K562 (cell line): ENCODE measurements around the gene GPR4. TPM values are rescaled to one million over a fixed set of nuclear protein-coding genes. Genes with fewer than 3 reads are reported as not detected.
A peak's percentile ranks its signal among the peaks of the same experiment; 100 is the strongest.

Experiments used
- DPF2 ChIP-seq: fragments of 450-650 bp; IDR thresholded peaks from 2 replicates; pipeline ENCODE4 v1.6.1; 2016
- E4F1 ChIP-seq: fragments of 250-450 bp; sonication (Bioruptor Pico); IDR thresholded peaks from 2 replicates; pipeline ENCODE4 v1.5.0; 2021; ENCODE audit warnings: mild to moderate bottlenecking, borderline replicate concordance
- ESRRA ChIP-seq: fragments of 450-650 bp; IDR thresholded peaks from 2 replicates; pipeline ENCODE4 v1.6.1; 2014; ENCODE audit warnings: low read depth, mild to moderate bottlenecking, moderate library complexity, borderline replicate concordance
- ILF3 ChIP-seq: fragments of 450-650 bp; IDR thresholded peaks from 2 replicates; pipeline ENCODE4 v1.6.1; 2018; ENCODE audit warnings: antibody characterized with exemption, mild to moderate bottlenecking, moderate library complexity, borderline replicate concordance
- JUND ChIP-seq, 2 experiments: IDR thresholded peaks; 2 replicates in 1 of 2; 3 replicates in 1 of 2; pipeline ENCODE4 v1.6.1; 2011; ENCODE audit warnings: borderline replicate concordance in 2 of 2, low read depth in 2 of 2, low read length in 2 of 2, improper control_type of control experiment in 1 of 2, missing biosample characterization in 1 of 2, missing genetic modification characterization in 1 of 2, missing genetic modification reagents in 1 of 2
- LCOR ChIP-seq: sonication (generic); formaldehyde crosslinking; IDR thresholded peaks from 2 replicates; pipeline ENCODE4 v1.8.0; 2022; ENCODE audit warnings: mild to moderate bottlenecking, missing genetic modification reagents
- MAZ ChIP-seq, 2 experiments: fragments of 450-650 bp in 1 of 2; sonication (generic) in 1 of 2; formaldehyde crosslinking; IDR thresholded peaks in 1 of 2; conservative IDR thresholded peaks in 1 of 2; 2 replicates each; pipeline versions ENCODE4 v1.4.0 to v1.5.0; 2020; ENCODE audit warnings: mild to moderate bottlenecking in 1 of 2, missing genetic modification reagents in 1 of 2
- MCM2 ChIP-seq: fragments of 450-650 bp; IDR thresholded peaks from 2 replicates; pipeline ENCODE4 v1.6.1; 2017; ENCODE audit warnings: low read depth, mild to moderate bottlenecking
- MYC ChIP-seq, 2 experiments: fragments of 250-450 bp in 1 of 2; sonication (Bioruptor Pico) in 1 of 2; IDR thresholded peaks; 2 replicates each; pipeline versions ENCODE4 v1.5.1 to v1.6.1; 2012 to 2021; ENCODE audit warnings: low read depth in 2 of 2, borderline replicate concordance in 1 of 2, improper control_type of control experiment in 1 of 2, low read length in 1 of 2, mild to moderate bottlenecking in 1 of 2, moderate library complexity in 1 of 2
- NEUROD1 ChIP-seq: fragments of 150-350 bp; IDR thresholded peaks from 2 replicates; pipeline ENCODE4 v1.6.1; 2014; ENCODE audit warnings: borderline replicate concordance, low read length, low read depth; ENCODE audit not compliant: partially characterized antibody
- SNIP1 ChIP-seq: fragments of 450-650 bp; IDR thresholded peaks from 2 replicates; pipeline ENCODE4 v1.7.1; 2017; ENCODE audit warnings: low read depth, mild to moderate bottlenecking
- SUPT5H ChIP-seq: fragments of 450-650 bp; IDR thresholded peaks from 2 replicates; pipeline ENCODE4 v1.6.1; 2016
- ZFP1 ChIP-seq: fragments of 450-650 bp; formaldehyde crosslinking; IDR thresholded peaks from 2 replicates; pipeline ENCODE4 v1.4.0; 2020; ENCODE audit warnings: mild to moderate bottlenecking, mixed read lengths
- ZNF133 ChIP-seq: fragments of 250-450 bp; sonication (Bioruptor Pico); IDR thresholded peaks from 2 replicates; pipeline ENCODE4 v1.4.0; 2020; ENCODE audit warnings: mild to moderate bottlenecking
- ZNF253 ChIP-seq: fragments of 250-450 bp; sonication (Bioruptor Pico); conservative IDR thresholded peaks from 2 replicates; pipeline ENCODE4 v1.6.1; 2021; ENCODE audit warnings: mild to moderate bottlenecking
- ZNF282 ChIP-seq: sonication (generic); formaldehyde crosslinking; IDR thresholded peaks from 2 replicates; pipeline ENCODE4 v1.8.1; 2023; ENCODE audit warnings: missing genetic modification reagents
- ZNF586 ChIP-seq: fragments of 450-650 bp; formaldehyde crosslinking; conservative IDR thresholded peaks from 2 replicates; pipeline ENCODE4 v1.4.0; 2020; ENCODE audit warnings: mild to moderate bottlenecking, moderate library complexity
- polyA plus RNA-seq, 8 experiments: library from polyadenylated mRNA; depleted of rRNA in 4 of 8; stranded (reverse) in 5 of 8; unstranded in 3 of 8; fragments of >200 nt; fragmentation: Nextera tagmentation in 2 of 8; fragmentation: Illumina TruSeq in 1 of 8; extraction: Ambion mirVana in 2 of 8; extraction: Trizol in 1 of 8; gene quantifications; 2 replicates each; pipeline versions ENCODE4 v1.2.1 to v1.2.3, GENCODE V29; 2011 to 2014; ENCODE audit warnings: inconsistent platforms in 1 of 8, missing spikeins in 1 of 8
- total RNA-seq, 7 experiments: library from RNA; depleted of rRNA in 6 of 7; stranded (reverse); fragments of >200 nt in 6 of 7; fragmentation: Illumina TruSeq in 2 of 7; extraction: Trizol in 2 of 7; gene quantifications; 2 replicates each; pipeline versions ENCODE4 v1.2.1 to v1.2.3, GENCODE V29; 2011 to 2021; ENCODE audit warnings: low replicate concordance in 1 of 7
- TF ChIP-seq, protein P1 (sequence below): sonication (generic); formaldehyde crosslinking; IDR thresholded peaks from 2 replicates; pipeline ENCODE4 v1.8.1; 2023; ENCODE audit warnings: mild to moderate bottlenecking, missing genetic modification reagents
- TF ChIP-seq, protein P2 (sequence below), 2 experiments: fragments of 450-650 bp in 1 of 2; sonication (generic) in 1 of 2; formaldehyde crosslinking in 1 of 2; IDR thresholded peaks in 1 of 2; conservative IDR thresholded peaks in 1 of 2; 2 replicates each; pipeline versions ENCODE4 v1.6.1 to v1.8.1; 2016 to 2023; ENCODE audit warnings: mild to moderate bottlenecking in 2 of 2, moderate library complexity in 2 of 2, inconsistent platforms in 1 of 2, missing genetic modification reagents in 1 of 2
- TF ChIP-seq, protein P3 (sequence below): fragments of 250-450 bp; sonication (Bioruptor Pico); IDR thresholded peaks from 2 replicates; pipeline ENCODE4 v1.6.1; 2021; ENCODE audit warnings: mild to moderate bottlenecking
- TF ChIP-seq, protein P4 (sequence below): sonication (generic); formaldehyde crosslinking; IDR thresholded peaks from 2 replicates; pipeline ENCODE4 v1.9.0; 2022; ENCODE audit warnings: mild to moderate bottlenecking, missing genetic modification reagents

Gene GPR4
- total and polyA plus RNA-seq, 9 of the 15 experiments (the other 6 are each of a cell fraction or from before 2014, with no cell fraction given), result 0.03 to 0.09 (median 0.04) TPM; not detected in 5

- TF ChIP-seq, protein P1, sequence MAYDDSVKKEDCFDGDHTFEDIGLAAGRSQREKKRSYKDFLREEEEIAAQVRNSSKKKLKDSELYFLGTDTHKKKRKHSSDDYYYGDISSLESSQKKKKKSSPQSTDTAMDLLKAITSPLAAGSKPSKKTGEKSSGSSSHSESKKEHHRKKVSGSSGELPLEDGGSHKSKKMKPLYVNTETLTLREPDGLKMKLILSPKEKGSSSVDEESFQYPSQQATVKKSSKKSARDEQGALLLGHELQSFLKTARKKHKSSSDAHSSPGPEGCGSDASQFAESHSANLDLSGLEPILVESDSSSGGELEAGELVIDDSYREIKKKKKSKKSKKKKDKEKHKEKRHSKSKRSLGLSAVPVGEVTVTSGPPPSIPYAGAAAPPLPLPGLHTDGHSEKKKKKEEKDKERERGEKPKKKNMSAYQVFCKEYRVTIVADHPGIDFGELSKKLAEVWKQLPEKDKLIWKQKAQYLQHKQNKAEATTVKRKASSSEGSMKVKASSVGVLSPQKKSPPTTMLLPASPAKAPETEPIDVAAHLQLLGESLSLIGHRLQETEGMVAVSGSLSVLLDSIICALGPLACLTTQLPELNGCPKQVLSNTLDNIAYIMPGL (CRISPR knock-in tag), result no peak
- TF ChIP-seq MCM2 (no peak), DPF2 (peak; percentile 76), NEUROD1 (no peak), E4F1 (no peak), ILF3 (no peak), ZNF586 (no peak), ZNF253 (no peak), ESRRA (no peak), LCOR (0 out of 2 replicates have a peak, but pooled peaks have one; percentile 30), ZFP1 (CRISPR knock-in tag) (no peak), ZNF282 (no peak), SNIP1 (no peak), ZNF133 (CRISPR knock-in tag) (no peak), JUND (IDR thresholded peaks at IDR 0.05; ENCODE audit: borderline replicate concordance, low read depth, low read length) (peak; percentile 91), JUND (tag; IDR thresholded peaks at IDR 0.05; ENCODE audit: borderline replicate concordance, low read depth, low read length) (peak; percentile 83; the same call in 2 of the 3 replicates), SUPT5H (no peak), MYC (IDR thresholded peaks at IDR 0.05; ENCODE audit: low read depth, low read length) (0 out of 2 replicates have a peak, but pooled peaks have one; percentile 13), MYC (CRISPR knock-in tag; IDR thresholded peaks at IDR 0.05; ENCODE audit: borderline replicate concordance, low read depth) (no peak), MAZ (CRISPR knock-in tag; conservative IDR thresholded peaks at IDR 0.05 in 1 of 2, IDR thresholded peaks at IDR 0.05 in 1 of 2) (peak; percentile 44 to 60; a peak in 3 of 4 replicates)
- TF ChIP-seq, protein P2, sequence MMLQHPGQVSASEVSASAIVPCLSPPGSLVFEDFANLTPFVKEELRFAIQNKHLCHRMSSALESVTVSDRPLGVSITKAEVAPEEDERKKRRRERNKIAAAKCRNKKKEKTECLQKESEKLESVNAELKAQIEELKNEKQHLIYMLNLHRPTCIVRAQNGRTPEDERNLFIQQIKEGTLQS (IDR thresholded peaks at IDR 0.05), result peak; percentile 94
- TF ChIP-seq, protein P2 (CRISPR knock-in tag; conservative IDR thresholded peaks at IDR 0.05), result peak; percentile 29; the same call in 1 of the 2 replicates
- TF ChIP-seq, protein P3, sequence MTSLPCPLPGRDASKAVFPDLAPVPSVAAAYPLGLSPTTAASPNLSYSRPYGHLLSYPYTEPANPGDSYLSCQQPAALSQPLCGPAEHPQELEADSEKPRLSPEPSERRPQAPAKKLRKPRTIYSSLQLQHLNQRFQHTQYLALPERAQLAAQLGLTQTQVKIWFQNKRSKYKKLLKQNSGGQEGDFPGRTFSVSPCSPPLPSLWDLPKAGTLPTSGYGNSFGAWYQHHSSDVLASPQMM, result no peak
- TF ChIP-seq, protein P4, sequence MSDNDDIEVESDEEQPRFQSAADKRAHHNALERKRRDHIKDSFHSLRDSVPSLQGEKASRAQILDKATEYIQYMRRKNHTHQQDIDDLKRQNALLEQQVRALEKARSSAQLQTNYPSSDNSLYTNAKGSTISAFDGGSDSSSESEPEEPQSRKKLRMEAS (CRISPR knock-in tag), result peak; percentile 25; the same call in 1 of the 2 replicates
Observed at GRCh38 chr19:45632468-45633196, 30.6 kb upstream of the GPR4 start (continued).
